ENCODE data around the gene ACBD5. TPM values are rescaled to one million over a fixed set of nuclear protein-coding genes. Genes with fewer than 3 reads are reported as not detected.
"Not testable (repeated sequence)": the region's sequence is repeated elsewhere in the genome, so short reads cannot be mapped to it uniquely, and the experiment has no call there.

Gene ACBD5
- 10 to 100 TPM; 23.7 to 25.2 TPM for total RNA-seq

GRCh38 chr10:27240212-27241009 lies at the start of gene ACBD5:
Gene ACBD5 (minus strand): TSS chr10:27240797. CDS start chr10:27240688, 109 bp downstream.
- POLR2A ChIA-PET = interaction anchor here (0.6 to 3.0 kb wide), 16 partner anchors 10 to 544 kb away, joined by 3 to 46 read pairs (median 4); partner anchors contain the start of genes ANKRD26, MASTL, RAB18 and YME1L1
- Mint-ChIP-seq H3K4me1 (peaks cover 34% of the 10 kb centered on the region), H3K36me3 (ENCODE audit: low read depth) (peaks cover 15% of the 10 kb centered on the region), H3K27ac (peak within 1 kb of the TSS; percentile 98), H3K27me3 (no peaks in the 10 kb centered on the region), H3K4me3 (peak within 1 kb of the TSS; percentile 89), H3K9me3 (no peaks in the 10 kb centered on the region)
- DNase-seq = peak; percentile 77
- CTCF ChIA-PET = interaction anchor here (1.4 to 2.3 kb wide), 2 partner anchors 16 to 19 kb away, joined by 6 to 16 read pairs; no protein-coding TSS in a partner anchor

- peak; percentile 39 for DNase-seq
- H3K27me3 Mint-ChIP-seq = peaks cover 10% of the 10 kb centered on the region
- no peaks in the 10 kb centered on the region for H3K9me3 Mint-ChIP-seq
- CTCF ChIA-PET = interaction anchor here (1.2 to 1.4 kb wide), 2 partner anchors 61 to 63 kb away, joined by 3 to 4 read pairs; no protein-coding TSS in a partner anchor
- H3K36me3 Mint-ChIP-seq (ENCODE audit: low read depth) = no peaks in the 10 kb centered on the region
- no peak overlapping the region for H3K27ac Mint-ChIP-seq
- peaks cover 6% of the 10 kb centered on the region for H3K4me1 Mint-ChIP-seq
- POLR2A ChIA-PET = no interaction called here
- H3K4me3 Mint-ChIP-seq = no peak overlapping the region
Observed at GRCh38 chr10:27285093-27285492, 44.5 kb upstream of the ACBD5 start.

GRCh38 chr10:27276581-27276980 lies 36.0 kb upstream of the ACBD5 start:
- ChIA-PET POLR2A (interaction anchor here (1.8 kb wide), 1 partner anchor 33 kb away, joined by 4 read pairs; no protein-coding TSS in a partner anchor), CTCF (no interaction called here)
- Mint-ChIP-seq H3K27ac (no peak overlapping the region), H3K4me3 (no peak overlapping the region), H3K36me3 (ENCODE audit: low read depth) (no peaks in the 10 kb centered on the region), H3K27me3 (peaks cover 46% of the 10 kb centered on the region), H3K9me3 (no peaks in the 10 kb centered on the region), H3K4me1 (no peaks in the 10 kb centered on the region)
- DNase-seq = no peak

GRCh38 chr10:27266025-27266424 lies 25.4 kb upstream of the ACBD5 start:
- H3K4me3 Mint-ChIP-seq; H3K36me3 Mint-ChIP-seq (ENCODE audit: low read depth); H3K9me3 Mint-ChIP-seq; POLR2A ChIA-PET; CTCF ChIA-PET; H3K4me1 Mint-ChIP-seq; H3K27ac Mint-ChIP-seq; DNase-seq: not testable (repeated sequence)
- peaks cover 48% of the 10 kb centered on the region for H3K27me3 Mint-ChIP-seq

- CTCF ChIA-PET; H3K27ac Mint-ChIP-seq; H3K4me3 Mint-ChIP-seq; H3K9me3 Mint-ChIP-seq; POLR2A ChIA-PET; H3K36me3 Mint-ChIP-seq (ENCODE audit: low read depth); DNase-seq: not testable (repeated sequence)
- Mint-ChIP-seq H3K4me1 (peaks cover 16% of the 10 kb centered on the region), H3K27me3 (peaks cover 54% of the 10 kb centered on the region)
Observed at GRCh38 chr10:27262788-27263187, 22.2 kb upstream of the ACBD5 start.

GRCh38 chr10:27258838-27259812 lies 18.5 kb upstream of the ACBD5 start:
- Mint-ChIP-seq H3K4me1 (peaks cover 24% of the 10 kb centered on the region), H3K36me3 (ENCODE audit: low read depth) (peaks cover 15% of the 10 kb centered on the region), H3K4me3 (peak overlapping the region; percentile 71), H3K9me3 (peaks cover 9% of the 10 kb centered on the region), H3K27ac (no peak overlapping the region), H3K27me3 (peaks cover 53% of the 10 kb centered on the region)
- POLR2A ChIA-PET = interaction anchor here (1.0 to 1.4 kb wide), 4 partner anchors 16 to 400 kb away, joined by 3 to 5 read pairs (median 4); partner anchors contain the start of gene YME1L1
- DNase-seq = no peak
- CTCF ChIA-PET = interaction anchor here (0.6 kb wide), 1 partner anchor 803 kb away, joined by 3 read pairs; no protein-coding TSS in a partner anchor

GRCh38 chr10:27258492-27258837 lies 17.9 kb upstream of the ACBD5 start:
- H3K27me3 Mint-ChIP-seq = peaks cover 49% of the 10 kb centered on the region
- no peak for DNase-seq
- no peak overlapping the region for H3K27ac Mint-ChIP-seq
- peaks cover 27% of the 10 kb centered on the region for H3K4me1 Mint-ChIP-seq
- peaks cover 15% of the 10 kb centered on the region for H3K36me3 Mint-ChIP-seq (ENCODE audit: low read depth)
- H3K4me3 Mint-ChIP-seq = peak overlapping the region; percentile 68
- H3K9me3 Mint-ChIP-seq = peaks cover 9% of the 10 kb centered on the region
- ChIA-PET CTCF (interaction anchor here (0.6 to 1.5 kb wide), 2 partner anchors 35 to 87 kb away, joined by 3 to 6 read pairs; no protein-coding TSS in a partner anchor), POLR2A (interaction anchor here (1.4 to 4.0 kb wide), 2 partner anchors 16 to 104 kb away, joined by 5 to 28 read pairs; partner anchors contain the start of gene YME1L1)

- Mint-ChIP-seq H3K27me3 (peaks cover 39% of the 10 kb centered on the region), H3K4me1 (peaks cover 34% of the 10 kb centered on the region), H3K36me3 (ENCODE audit: low read depth) (peaks cover 17% of the 10 kb centered on the region), H3K9me3 (peaks cover 9% of the 10 kb centered on the region), H3K4me3 (peak overlapping the region; percentile 68), H3K27ac (no peak overlapping the region)
- no peak for DNase-seq
- POLR2A ChIA-PET = interaction anchor here (0.9 to 4.0 kb wide), 8 partner anchors 7 to 559 kb away, joined by 3 to 28 read pairs (median 3); partner anchors contain the start of genes ABI1, MASTL, PDSS1 and RAB18
- CTCF ChIA-PET = interaction anchor here (0.9 to 1.5 kb wide), 4 partner anchors 8 to 102 kb away, joined by 3 to 6 read pairs (median 3); partner anchors contain the start of gene YME1L1
Observed at GRCh38 chr10:27256299-27257189, 15.9 kb upstream of the ACBD5 start.

- POLR2A ChIA-PET = interaction anchor here (1.2 to 4.1 kb wide), 2 partner anchors 11 to 107 kb away, joined by 3 to 48 read pairs; no protein-coding TSS in a partner anchor
- H3K9me3 Mint-ChIP-seq = peaks cover 9% of the 10 kb centered on the region
- peaks cover 26% of the 10 kb centered on the region for H3K4me1 Mint-ChIP-seq
- H3K36me3 Mint-ChIP-seq (ENCODE audit: low read depth) = peaks cover 17% of the 10 kb centered on the region
- no peak overlapping the region for H3K4me3 Mint-ChIP-seq
- CTCF ChIA-PET = interaction anchor here (2.0 to 2.3 kb wide), 2 partner anchors 11 to 30 kb away, joined by 4 to 26 read pairs; no protein-coding TSS in a partner anchor
- no peak overlapping the region for H3K27ac Mint-ChIP-seq
- H3K27me3 Mint-ChIP-seq = peaks cover 19% of the 10 kb centered on the region
- no peak for DNase-seq
Observed at GRCh38 chr10:27253576-27253975, 13.0 kb upstream of the ACBD5 start.

GRCh38 chr10:27252267-27253000 lies 11.8 kb upstream of the ACBD5 start:
- H3K27ac Mint-ChIP-seq = peak overlapping the region; percentile 67
- ChIA-PET CTCF (interaction anchor here (0.6 to 2.4 kb wide), 8 partner anchors 10 to 252 kb away, joined by 3 to 26 read pairs (median 4); partner anchors contain the start of gene RAB18), POLR2A (interaction anchor here (1.0 to 4.1 kb wide), 5 partner anchors 10 to 252 kb away, joined by 3 to 48 read pairs (median 6); partner anchors contain the start of genes RAB18 and YME1L1)
- peaks cover 8% of the 10 kb centered on the region for H3K27me3 Mint-ChIP-seq
- peaks cover 15% of the 10 kb centered on the region for H3K4me1 Mint-ChIP-seq
- H3K4me3 Mint-ChIP-seq = peak overlapping the region; percentile 78
- H3K36me3 Mint-ChIP-seq (ENCODE audit: low read depth) = peaks cover 9% of the 10 kb centered on the region
- DNase-seq = peak; percentile 83
- peaks cover 7% of the 10 kb centered on the region for H3K9me3 Mint-ChIP-seq

- Mint-ChIP-seq H3K4me1 (peaks cover 10% of the 10 kb centered on the region), H3K9me3 (no peaks in the 10 kb centered on the region), H3K27me3 (peaks cover 3% of the 10 kb centered on the region), H3K36me3 (ENCODE audit: low read depth) (peaks cover 4% of the 10 kb centered on the region), H3K4me3 (no peak overlapping the region), H3K27ac (no peak overlapping the region)
- ChIA-PET POLR2A (interaction anchor here (1.0 to 4.1 kb wide), 4 partner anchors 9 to 253 kb away, joined by 3 to 48 read pairs (median 8); partner anchors contain the start of genes RAB18 and YME1L1), CTCF (interaction anchor here (0.9 to 2.4 kb wide), 5 partner anchors 9 to 252 kb away, joined by 3 to 26 read pairs (median 4); partner anchors contain the start of gene RAB18)
- no peak for DNase-seq
Observed at GRCh38 chr10:27251554-27251953, 11.0 kb upstream of the ACBD5 start.

Data from activated CD4-positive, alpha-beta memory T cell treated with anti-CD3 and anti-CD28 coated beads, Interleukin-2, amount 10 ng/mL, durations not matched to agents 7 days and 5 days (primary cell).